ENCODE measurements around the gene AIMP1.

The AIMP1 gene

DNA sequence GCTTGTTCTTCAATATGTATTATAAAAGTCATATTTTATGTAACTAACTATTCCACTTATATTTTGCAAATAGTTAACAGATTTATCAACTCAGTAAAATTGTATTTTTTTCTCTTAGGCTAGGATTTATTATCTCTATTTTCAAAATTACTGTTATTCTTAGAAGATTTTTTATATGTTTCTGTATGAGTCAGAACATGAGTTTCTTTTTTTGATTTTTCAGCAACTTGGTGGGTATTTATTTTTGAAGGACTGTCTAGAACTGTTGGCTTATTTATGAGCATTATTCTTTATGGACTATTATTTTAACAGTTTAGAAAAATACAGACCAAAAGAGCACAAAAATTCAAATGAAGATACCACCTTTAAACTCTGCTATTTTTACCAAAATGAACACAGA is 6.8 kb downstream of the AIMP1 start:
- TF ChIP-seq GATA2 (IDR thresholded peaks at IDR 0.05; ENCODE audit: low read depth, low read length) (no peak), GATA3 (IDR thresholded peaks at IDR 0.05; ENCODE audit: low read depth, low read length) (no peak)

GRCh38 chr4:106325800-106326199 is 9.4 kb downstream of the AIMP1 start:
- TF ChIP-seq GATA2 (IDR thresholded peaks at IDR 0.05; ENCODE audit: low read depth, low read length) (no peak), GATA3 (IDR thresholded peaks at IDR 0.05; ENCODE audit: low read depth, low read length) (no peak)

DNA sequence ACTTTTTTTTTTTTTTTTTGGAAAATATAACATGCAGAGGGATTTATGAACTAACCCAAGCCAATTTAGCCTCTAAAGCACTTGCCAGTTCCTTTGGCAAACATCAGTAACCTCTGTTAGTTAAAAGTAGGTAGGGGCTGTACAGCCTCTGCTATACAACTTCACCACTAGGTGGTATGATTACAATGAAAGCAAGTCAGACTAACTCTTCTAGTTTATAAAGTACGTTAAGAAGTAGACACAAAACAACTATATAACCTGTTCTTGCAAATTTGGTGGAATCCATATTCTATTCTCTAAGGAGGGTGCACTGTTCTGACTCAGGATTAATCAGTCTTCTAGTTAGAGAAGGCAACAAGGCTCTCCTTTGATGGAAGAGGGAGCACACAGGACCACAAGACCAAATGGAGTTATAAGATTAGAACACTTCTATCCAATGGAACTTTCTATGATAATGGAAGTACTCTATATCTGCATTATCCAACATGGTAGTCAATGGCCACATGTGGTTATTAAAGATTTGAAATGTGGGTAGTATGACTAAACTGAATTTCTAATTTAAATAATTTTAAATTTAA is 12.8 kb downstream of the AIMP1 start:
- no peak for TF ChIP-seq GATA2 (IDR thresholded peaks at IDR 0.05; ENCODE audit: low read depth, low read length)

- TF ChIP-seq GATA2 (IDR thresholded peaks at IDR 0.05; ENCODE audit: low read depth, low read length) (no peak), GATA3 (IDR thresholded peaks at IDR 0.05; ENCODE audit: low read depth, low read length) (no peak)
These were observed 16.8 kb downstream of the AIMP1 start for GRCh38 chr4:106333186-106333585.

DNA sequence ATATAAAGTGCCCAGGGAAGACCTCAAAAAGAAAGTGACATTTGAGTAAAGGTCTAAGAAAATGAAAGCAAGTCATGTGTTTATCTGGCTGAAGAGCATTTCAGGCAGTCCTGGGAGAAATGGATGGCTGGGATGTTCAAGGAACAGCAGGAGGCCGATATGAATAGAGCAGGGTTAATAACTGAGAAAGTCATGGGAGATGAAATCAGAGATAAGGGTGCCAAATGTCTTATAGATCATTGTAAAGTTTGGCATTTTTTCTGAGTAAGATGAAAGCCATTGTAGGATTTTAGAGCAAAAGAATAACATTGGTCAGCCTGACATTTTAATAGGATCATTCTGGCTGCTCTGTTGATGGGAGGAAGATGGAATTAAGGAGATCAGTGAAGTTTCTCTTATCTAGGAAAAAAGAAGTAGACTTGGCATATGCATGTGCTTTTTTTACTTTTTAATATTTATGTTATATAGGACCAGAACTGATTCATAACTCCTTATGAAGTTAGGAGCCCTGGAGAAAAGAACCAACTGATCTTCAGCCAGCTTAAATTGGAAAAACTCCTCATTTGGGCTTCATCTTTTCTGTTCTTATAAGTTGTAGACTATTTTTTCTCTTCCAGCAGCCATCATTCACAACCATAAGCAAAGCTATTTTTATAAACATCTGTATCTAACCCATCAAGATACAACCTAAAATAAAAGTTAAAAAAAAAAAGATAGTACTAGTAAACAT is 18.6 kb downstream of the AIMP1 start:
- TF ChIP-seq GATA3 (IDR thresholded peaks at IDR 0.05; ENCODE audit: low read depth, low read length) (no peak), GATA2 (IDR thresholded peaks at IDR 0.05; ENCODE audit: low read depth, low read length) (no peak)

- TF ChIP-seq GATA3 (IDR thresholded peaks at IDR 0.05; ENCODE audit: low read depth, low read length) (no peak), GATA2 (IDR thresholded peaks at IDR 0.05; ENCODE audit: low read depth, low read length) (no peak)
These were observed 20.3 kb downstream of the AIMP1 start for GRCh38 chr4:106336618-106337017.

DNA sequence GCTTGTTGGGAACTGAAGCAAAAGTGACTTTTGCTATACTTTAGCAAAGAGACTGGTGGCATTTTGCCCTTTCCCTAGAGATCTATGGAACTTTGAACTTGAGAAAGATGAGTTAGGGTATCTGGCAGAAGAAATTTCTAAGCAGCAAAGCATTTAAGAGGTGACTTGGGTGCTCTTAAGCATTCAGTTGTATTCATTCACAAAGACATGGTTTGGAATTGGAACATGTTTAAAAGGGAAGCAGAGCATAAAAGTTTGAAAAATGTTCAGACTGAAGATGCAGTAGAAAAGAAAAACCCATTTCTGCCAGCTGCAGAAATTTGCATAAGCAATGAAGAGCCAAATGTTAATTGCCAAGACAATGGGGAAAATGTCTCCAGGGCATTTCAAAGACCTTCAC is 21.6 kb downstream of the AIMP1 start:
- TF ChIP-seq GATA2 (IDR thresholded peaks at IDR 0.05; ENCODE audit: low read depth, low read length): no peak
- TF ChIP-seq GATA3 (IDR thresholded peaks at IDR 0.05; ENCODE audit: low read depth, low read length): no peak

- no peak for TF ChIP-seq GATA2 (IDR thresholded peaks at IDR 0.05; ENCODE audit: low read depth, low read length)
- TF ChIP-seq GATA3 (IDR thresholded peaks at IDR 0.05; ENCODE audit: low read depth, low read length): no peak
These were observed 22.3 kb downstream of the AIMP1 start for GRCh38 chr4:106338671-106339070.

DNA sequence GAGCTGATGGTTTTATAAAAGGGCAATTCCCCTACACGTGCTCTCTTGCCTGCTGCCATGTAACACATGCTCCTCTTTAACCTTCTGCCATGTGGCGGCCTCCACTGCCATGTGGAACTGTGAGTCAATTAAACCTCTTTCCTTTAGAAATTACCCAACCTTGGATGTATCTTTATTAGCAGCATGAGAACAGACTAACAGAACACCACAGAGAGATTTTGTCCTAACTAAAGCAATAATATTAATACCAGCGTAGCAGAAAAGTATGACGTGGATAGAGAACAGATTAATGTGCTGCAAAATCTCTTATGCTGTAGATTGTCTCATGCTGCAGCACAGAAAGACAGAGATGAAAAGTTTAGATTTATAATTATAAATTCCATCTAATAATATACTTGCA is 23.1 kb downstream of the AIMP1 start:
- TF ChIP-seq GATA3 (IDR thresholded peaks at IDR 0.05; ENCODE audit: low read depth, low read length): no peak
- TF ChIP-seq GATA2 (IDR thresholded peaks at IDR 0.05; ENCODE audit: low read depth, low read length): no peak

DNA sequence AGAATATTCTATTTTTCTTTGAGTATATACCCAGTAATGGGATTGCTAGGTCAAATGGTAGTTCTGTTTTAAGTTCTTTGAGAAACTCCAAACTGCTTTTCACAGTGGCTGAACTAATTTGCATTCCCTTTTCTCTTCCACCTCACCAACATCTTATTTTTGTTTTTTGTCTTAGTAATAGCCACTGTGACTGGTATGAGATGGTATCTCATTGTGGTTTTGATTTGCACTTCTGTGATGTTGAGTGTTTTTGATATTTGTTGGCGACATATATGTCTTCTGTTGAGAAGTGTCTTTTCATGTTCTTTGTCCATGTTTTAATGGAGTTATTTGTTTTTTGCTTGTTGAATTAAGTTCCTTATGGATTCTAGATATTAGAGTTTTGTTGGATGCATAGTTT is 24.4 kb downstream of the AIMP1 start:
- TF ChIP-seq GATA3 (IDR thresholded peaks at IDR 0.05; ENCODE audit: low read depth, low read length): no peak
- TF ChIP-seq GATA2 (IDR thresholded peaks at IDR 0.05; ENCODE audit: low read depth, low read length): no peak

GRCh38 chr4:106343865-106344646 is 27.7 kb downstream of the AIMP1 start:
- TF ChIP-seq GATA2 (IDR thresholded peaks at IDR 0.05; ENCODE audit: low read depth, low read length): no peak
- no peak for TF ChIP-seq GATA3 (IDR thresholded peaks at IDR 0.05; ENCODE audit: low read depth, low read length)

DNA sequence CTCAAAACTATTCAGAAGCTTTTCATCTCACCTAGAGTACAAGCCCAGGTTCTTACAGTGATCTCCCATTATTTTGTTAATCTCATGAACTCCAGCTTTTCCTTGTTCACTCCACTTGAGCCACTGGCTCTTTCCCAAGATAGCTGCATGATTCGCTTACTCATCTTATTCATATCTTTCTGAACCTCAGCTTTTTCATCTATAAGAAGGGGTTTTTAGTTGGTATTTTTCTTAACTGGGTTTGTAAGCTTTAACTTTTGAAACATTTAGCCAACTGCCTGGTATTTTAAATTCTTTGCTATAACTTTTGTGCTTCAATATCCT is 28.3 kb downstream of the AIMP1 start:
- TF ChIP-seq GATA2 (IDR thresholded peaks at IDR 0.05; ENCODE audit: low read depth, low read length): no peak
- TF ChIP-seq GATA3 (IDR thresholded peaks at IDR 0.05; ENCODE audit: low read depth, low read length): no peak

GRCh38 chr4:106347167-106347566 is 30.8 kb downstream of the AIMP1 start:
- TF ChIP-seq GATA2 (IDR thresholded peaks at IDR 0.05; ENCODE audit: low read depth, low read length) (no peak), GATA3 (IDR thresholded peaks at IDR 0.05; ENCODE audit: low read depth, low read length) (no peak)

GRCh38 chr4:106351016-106351415 is 34.7 kb downstream of the AIMP1 start:
- no peak for TF ChIP-seq GATA3 (IDR thresholded peaks at IDR 0.05; ENCODE audit: low read depth, low read length)
- no peak for TF ChIP-seq GATA2 (IDR thresholded peaks at IDR 0.05; ENCODE audit: low read depth, low read length)

DNA sequence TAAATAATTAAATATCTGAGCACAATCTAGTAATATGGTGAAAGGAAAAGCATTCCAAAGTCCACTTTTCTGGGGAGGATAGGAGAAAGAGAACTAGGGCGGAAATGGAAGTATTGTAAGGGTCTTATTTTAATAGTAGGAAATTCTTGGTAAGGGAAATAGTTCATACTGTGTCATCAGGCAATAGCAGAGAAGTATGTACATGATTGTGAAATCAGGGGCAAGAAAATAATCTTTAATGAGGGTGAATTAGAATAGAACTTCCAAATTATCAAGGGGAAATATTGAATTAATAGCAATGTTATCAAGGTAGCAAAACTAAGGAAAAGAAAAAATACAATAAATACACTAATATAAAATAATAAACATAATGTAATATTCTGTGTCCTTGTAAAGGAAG is 37.4 kb downstream of the AIMP1 start:
- TF ChIP-seq GATA3 (IDR thresholded peaks at IDR 0.05; ENCODE audit: low read depth, low read length): no peak
- no peak for TF ChIP-seq GATA2 (IDR thresholded peaks at IDR 0.05; ENCODE audit: low read depth, low read length)

Measured in SH-SY5Y (cell line).